SHP77 treated with DMSO at 0.1 percent for 48 hours (cell line): ENCODE measurements around the gene INTS14.
A peak's percentile ranks its signal among the peaks of the same experiment; 100 is the strongest.

ENCODE experiments used
- DNase-seq: peaks from one replicate; lab custom pipeline; 2025; lab: John Stamatoyannopoulos, UW

Gene INTS14

GRCh38 chr15:65530318-65531111 lies 80.4 kb downstream of the INTS14 start, which contains the start of gene HACD3:
Gene HACD3 (plus strand): TSS chr15:65530463. CDS start chr15:65530632, 169 bp downstream.
- peak; percentile 74 for DNase-seq

GRCh38 chr15:65529762-65530317 lies 81.1 kb downstream of the INTS14 start:
- no peak for DNase-seq
